HG03469 (cell line): ENCODE data around the gene PHACTR1.
"Not testable (repeated sequence)": the region's sequence is repeated elsewhere in the genome, so short reads cannot be mapped to it uniquely, and the experiment has no call there.

ENCODE experiments used
- ATAC-seq: cut with Tn5 transposase; IDR thresholded peaks from one replicate; pipeline ENCODE4 v1.9.1; 2021; ENCODE audit warnings: mild to moderate bottlenecking, moderate library complexity, moderate number of reproducible peaks; ENCODE audit not compliant: unreplicated experiment

The PHACTR1 gene

GRCh38 chr6:12943549-12943948 is 227.0 kb downstream of the PHACTR1 start:
- ATAC-seq: no peak

DNA sequence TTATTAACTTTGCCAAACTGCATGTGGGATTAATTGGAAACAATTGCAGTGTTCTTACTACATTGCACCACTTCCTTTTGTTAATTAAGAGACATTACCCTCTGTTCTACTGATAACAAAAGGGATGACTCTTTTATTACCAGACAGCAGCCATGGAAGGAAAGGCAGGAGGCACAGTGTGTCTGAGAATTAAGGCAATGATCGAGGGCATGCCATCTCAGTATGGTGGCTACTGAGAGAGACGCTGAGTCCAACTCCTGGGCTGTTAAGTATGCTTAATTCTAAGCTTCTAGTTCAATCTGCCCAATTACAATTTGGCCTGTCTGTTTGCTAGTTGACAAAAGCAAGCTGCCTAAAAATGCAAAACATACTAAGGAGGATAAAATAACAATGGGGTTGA is 227.4 kb downstream of the PHACTR1 start:
- ATAC-seq: no peak

- ATAC-seq: not testable (repeated sequence)
Observed at GRCh38 chr6:12944528-12944927, 228.0 kb downstream of the PHACTR1 start.

GRCh38 chr6:12947151-12947871 is 230.7 kb downstream of the PHACTR1 start:
- no peak for ATAC-seq

DNA sequence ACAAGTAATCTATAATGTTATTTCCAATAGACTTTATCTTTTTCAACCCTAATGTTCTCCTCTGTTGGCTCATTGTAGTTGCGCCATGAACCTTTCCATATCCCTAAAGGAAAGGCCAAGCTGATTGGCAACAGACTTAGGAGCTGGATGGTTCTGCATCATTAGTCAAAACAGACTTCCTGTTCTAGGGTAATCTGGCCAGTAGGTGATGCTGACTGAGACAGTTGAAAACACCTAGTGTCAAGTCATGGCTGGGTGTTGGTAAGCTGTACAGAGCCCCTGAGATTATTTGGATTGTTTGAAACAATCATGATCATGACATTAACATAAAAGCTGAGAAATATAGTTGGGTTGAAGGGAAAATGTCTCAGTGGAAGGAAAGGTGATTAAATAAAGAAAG is 231.4 kb downstream of the PHACTR1 start:
- ATAC-seq: no peak

DNA sequence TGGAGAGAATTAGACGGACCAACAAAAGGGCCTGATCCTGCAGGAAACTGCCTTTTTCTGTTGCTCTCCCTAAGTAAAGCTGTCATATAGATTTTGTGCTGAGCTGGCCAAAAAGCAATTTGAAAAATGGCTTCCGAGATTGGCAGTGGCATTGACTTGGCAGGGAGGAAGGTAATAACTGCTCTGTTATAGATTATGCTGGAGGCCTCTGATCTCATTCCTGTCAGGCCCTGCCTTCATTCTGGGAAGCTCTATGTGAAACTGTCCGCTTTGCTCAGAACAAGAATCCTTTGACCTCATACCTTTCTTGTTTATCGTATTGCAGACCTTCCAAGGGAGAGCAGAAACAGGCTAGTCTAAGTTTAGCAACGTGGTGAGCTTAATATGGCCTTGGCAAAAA is 234.4 kb downstream of the PHACTR1 start:
- no peak for ATAC-seq

GRCh38 chr6:12951415-12951814 is 234.8 kb downstream of the PHACTR1 start:
- ATAC-seq: no peak

GRCh38 chr6:12952318-12952717 is 235.8 kb downstream of the PHACTR1 start:
- ATAC-seq: no peak

GRCh38 chr6:12955956-12956355 is 239.4 kb downstream of the PHACTR1 start:
- no peak for ATAC-seq

GRCh38 chr6:12956991-12957320 is 240.4 kb downstream of the PHACTR1 start:
- ATAC-seq: no peak

DNA sequence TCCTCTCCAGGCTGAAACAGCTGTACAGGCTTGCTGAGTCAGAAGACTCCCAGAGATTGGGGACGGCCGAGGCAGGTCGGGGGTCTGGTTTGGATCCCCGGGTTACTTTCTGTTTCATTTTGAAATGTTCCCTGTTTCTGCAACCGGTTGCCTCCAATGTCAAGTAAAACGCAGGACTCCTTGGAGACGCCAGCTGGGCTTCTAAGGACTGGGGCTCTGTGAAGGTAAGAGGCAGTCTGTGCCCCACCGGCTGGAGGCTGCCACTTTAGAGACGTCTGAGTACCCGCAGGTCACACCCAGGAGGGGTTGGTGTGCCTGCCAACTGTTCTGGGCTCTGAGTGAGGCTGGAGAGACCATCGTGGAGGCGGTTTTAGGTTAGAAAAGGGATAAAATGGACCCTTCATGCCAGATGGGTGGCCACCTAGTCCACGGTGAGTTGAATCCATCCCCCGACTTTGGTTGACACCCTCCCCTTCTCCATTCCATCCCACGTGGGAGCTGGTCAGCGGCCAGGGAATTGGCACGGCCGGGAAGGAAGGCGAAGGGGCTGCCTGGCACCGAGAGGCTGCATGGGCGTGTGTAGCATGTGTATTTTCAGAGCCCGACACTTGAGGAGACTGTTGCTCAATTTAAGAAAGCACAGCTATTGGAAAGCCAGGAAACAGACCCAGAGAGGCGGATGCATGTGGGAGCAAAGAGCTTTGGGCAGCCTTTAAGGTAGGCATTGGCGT is 240.9 kb downstream of the PHACTR1 start:
- ATAC-seq: no peak

- no peak for ATAC-seq
Observed at GRCh38 chr6:12958052-12958706, 241.6 kb downstream of the PHACTR1 start.

DNA sequence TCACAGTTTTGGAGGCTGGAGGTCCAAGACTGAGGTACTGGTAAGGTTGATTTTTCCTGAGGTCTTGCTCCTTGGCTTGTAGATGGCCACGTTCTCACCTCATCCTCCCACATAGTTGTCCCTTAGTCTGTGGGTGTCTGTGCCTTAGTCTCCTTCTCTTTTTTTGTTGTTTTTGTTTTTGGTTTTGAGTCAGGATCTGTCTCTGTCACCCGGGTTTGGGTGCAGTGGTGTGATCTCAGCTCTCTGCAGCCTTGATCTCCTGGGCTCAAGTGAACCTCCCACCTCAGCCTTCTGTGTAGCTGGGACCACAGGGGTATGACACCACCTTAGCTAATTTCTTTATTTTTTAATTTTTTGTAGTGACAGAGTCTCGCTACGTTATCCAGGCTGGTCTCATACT is 245.2 kb downstream of the PHACTR1 start:
- ATAC-seq: no peak

GRCh38 chr6:12962529-12962928 is 246.0 kb downstream of the PHACTR1 start:
- no peak for ATAC-seq

- no peak for ATAC-seq
Observed at GRCh38 chr6:12962987-12963386, 246.4 kb downstream of the PHACTR1 start.

GRCh38 chr6:12963567-12963966 is 247.0 kb downstream of the PHACTR1 start:
- ATAC-seq: no peak

DNA sequence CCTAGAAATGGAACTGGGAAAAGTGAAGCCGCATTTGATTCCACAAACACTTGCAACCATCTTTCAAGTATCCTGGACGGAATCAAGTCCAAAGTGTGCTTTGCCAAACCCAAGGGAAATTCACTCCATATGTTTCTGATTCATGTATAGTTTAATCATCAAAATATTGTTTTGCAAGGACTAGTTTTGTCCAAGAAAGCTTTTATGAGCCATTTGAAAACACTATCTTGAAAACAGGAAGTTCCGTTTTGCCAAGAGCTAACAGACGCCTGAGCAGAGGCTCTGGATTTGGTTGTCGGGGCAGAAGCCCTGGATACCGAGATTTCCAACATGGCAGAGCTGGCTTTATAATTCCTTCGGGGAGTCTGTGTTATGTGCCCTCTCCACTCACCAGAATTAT is 251.1 kb downstream of the PHACTR1 start:
- ATAC-seq: no peak

- ATAC-seq: no peak
Observed at GRCh38 chr6:12968290-12968689, 251.7 kb downstream of the PHACTR1 start.

DNA sequence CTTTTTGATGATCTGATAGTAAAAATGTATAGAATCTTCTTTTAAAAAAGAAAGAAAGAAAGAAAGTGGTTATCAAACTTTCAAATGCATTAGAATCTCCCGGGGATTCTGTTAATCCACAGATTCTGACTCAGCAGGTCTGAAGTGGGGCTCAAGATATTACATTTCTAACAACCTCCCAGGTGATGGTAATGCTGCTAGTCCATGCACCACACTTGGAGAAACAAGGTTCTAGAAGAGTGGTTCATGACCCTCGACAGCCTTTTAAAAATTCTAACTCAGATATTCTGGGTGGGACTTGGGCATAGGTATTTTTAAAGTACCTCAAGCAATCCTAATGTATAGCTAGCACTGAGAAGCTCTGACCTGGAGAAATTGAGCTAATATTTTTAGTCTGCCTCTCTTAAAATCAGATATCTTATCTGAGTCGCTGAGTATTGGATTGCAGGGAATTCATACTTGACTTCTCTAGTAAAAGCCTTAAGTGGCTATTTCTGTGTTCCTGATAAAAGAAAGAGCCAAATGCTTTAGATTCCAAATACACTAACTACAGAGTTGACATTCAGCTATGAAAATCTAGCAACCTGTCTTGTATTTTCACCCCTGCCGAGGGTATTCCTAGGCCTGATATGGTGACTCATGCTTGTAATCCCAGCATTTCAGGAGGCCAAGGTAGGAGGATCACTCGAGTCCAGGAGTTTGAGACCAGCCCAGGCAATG is 252.4 kb downstream of the PHACTR1 start:
- no peak for ATAC-seq

GRCh38 chr6:12969966-12970365 is 253.4 kb downstream of the PHACTR1 start:
- no peak for ATAC-seq

GRCh38 chr6:12973386-12973785 is 256.8 kb downstream of the PHACTR1 start:
- no peak for ATAC-seq
